PC-3 (cell line): ENCODE results near the gene REEP1. TPM values are rescaled to one million over a fixed set of nuclear protein-coding genes. Genes with fewer than 3 reads are reported as not detected.

Source experiments
- ATAC-seq: fragments of 200-7000 bp; cut with Tn5 transposase; 2 replicates; pipeline ENCODE4 v1.9.1; 2020; ENCODE audit warnings: mild to moderate bottlenecking, moderate library complexity
- BruUV-seq: library from RNA; stranded (reverse); fragments of 400-500 nt; replicated peaks from 2 replicates; lab custom pipeline; 2021; lab: Mats Ljungman, UMichigan
- CTCF ChIA-PET: fragments of 300-600 bp; sonication (Branson Sonifier 250); formaldehyde crosslinking; loops from one replicate; lab custom pipeline; 2022; ENCODE audit warnings: antibody characterized with exemption; lab: Charles Lee
- POLR2A ChIA-PET: fragments of 300-600 bp; sonication (Branson Sonifier 250); formaldehyde crosslinking; loops from one replicate; lab custom pipeline; 2022; ENCODE audit warnings: antibody characterized with exemption; ENCODE audit not compliant: unreplicated experiment; lab: Charles Lee
- DNase-seq: peaks from one replicate; pipeline ENCODE4 v3.0.0-alpha.2; 2015
- H2AFZ ChIP-seq: fragments of 300-600 bp; sonication (generic); 2 replicates; pipeline ENCODE4 v1.6.0; 2016; ENCODE audit warnings: antibody characterized with exemption, low read length
- H3F3A ChIP-seq: fragments of 300-600 bp; sonication (generic); one replicate; pipeline ENCODE4 v1.6.0; 2017; ENCODE audit warnings: antibody characterized with exemption, low read length, control low read depth, mild to moderate bottlenecking; ENCODE audit not compliant: unreplicated experiment
- H3K27ac ChIP-seq: fragments of 300-600 bp; sonication (generic); 2 replicates; pipeline ENCODE4 v1.5.1; 2016; ENCODE audit warnings: mild to moderate bottlenecking, low read length
- H3K27me3 ChIP-seq: fragments of 300-600 bp; sonication (generic); 2 replicates; pipeline ENCODE4 v1.6.1; 2016; ENCODE audit warnings: low read length, mixed read lengths
- H3K36me3 ChIP-seq: fragments of 300-600 bp; sonication (generic); 2 replicates; pipeline ENCODE4 v1.6.1; 2016; ENCODE audit warnings: low read depth, mixed run types, low read length, mixed read lengths
- H3K4me1 ChIP-seq: fragments of 300-600 bp; sonication (generic); 2 replicates; pipeline ENCODE4 v1.5.1; 2016; ENCODE audit warnings: low read length; ENCODE audit not compliant: insufficient read depth
- H3K4me2 ChIP-seq: fragments of 300-600 bp; sonication (generic); 2 replicates; pipeline ENCODE4 v1.6.0; 2016; ENCODE audit warnings: low read length
- H3K4me3 ChIP-seq: fragments of 300-600 bp; sonication (generic); 2 replicates; pipeline ENCODE4 v1.5.1; 2016; ENCODE audit warnings: mild to moderate bottlenecking, low read length, mixed read lengths
- H3K79me2 ChIP-seq: fragments of 300-600 bp; sonication (generic); 2 replicates; pipeline ENCODE4 v1.6.1; 2017; ENCODE audit warnings: low read length, mixed read lengths
- H3K9ac ChIP-seq: fragments of 300-600 bp; sonication (generic); 2 replicates; pipeline ENCODE4 v1.6.0; 2016; ENCODE audit warnings: mild to moderate bottlenecking, low read length
- H3K9me2 ChIP-seq: fragments of 300-600 bp; sonication (generic); replicated peaks from 2 replicates; pipeline ENCODE4 v1.6.1; 2016; ENCODE audit warnings: mixed run types, low read length, mixed read lengths
- H3K9me3 ChIP-seq: fragments of 300-600 bp; sonication (generic); 2 replicates; pipeline ENCODE4 v1.6.1; 2016; ENCODE audit warnings: low read length, mixed read lengths
- H4K20me1 ChIP-seq: fragments of 300-600 bp; sonication (generic); 2 replicates; pipeline ENCODE4 v1.6.1; 2016; ENCODE audit warnings: low read length, mixed read lengths
- CTCF ChIP-seq: fragments of 300-600 bp; sonication (generic); conservative IDR thresholded peaks from 2 replicates; pipeline ENCODE4 v1.5.1; 2017; ENCODE audit warnings: antibody characterized with exemption, low read depth, mild to moderate bottlenecking, low read length
- EZH2 ChIP-seq: fragments of 300-600 bp; sonication (generic); IDR thresholded peaks from one replicate; pipeline ENCODE4 v1.6.1; 2017; ENCODE audit warnings: antibody characterized with exemption, mild to moderate bottlenecking, low read length; ENCODE audit not compliant: unreplicated experiment
- EZH2phosphoT487 ChIP-seq: fragments of 300-600 bp; sonication (generic); IDR thresholded peaks from 2 replicates; pipeline ENCODE4 v1.6.1; 2018; ENCODE audit warnings: mild to moderate bottlenecking, antibody characterized with exemption, low read length, borderline replicate concordance
- intact Hi-C: fragments of 100-400 bp; cut with micrococcal nuclease; formaldehyde crosslinking; loops from 2 replicates; pipeline ENCODE4 v1.9.0; 2023
- total RNA-seq: library from RNA; depleted of rRNA; stranded (reverse); fragments of >200 nt; gene quantifications from 2 replicates; pipeline ENCODE4 v1.2.3, GENCODE V29; 2014

Gene REEP1
- total RNA-seq, 1 experiment from 2014 or later = not detected

GRCh38 chr2:86360776-86361175 lies 23.4 kb upstream of the REEP1 start:
- intact Hi-C loops = no loop called here
- Histone ChIP-seq H3F3A (no peaks in the 10 kb centered on the region), H3K9ac (no peak overlapping the region), H4K20me1 (no peaks in the 10 kb centered on the region), H3K4me3 (no peak overlapping the region), H3K36me3 (no peaks in the 10 kb centered on the region), H3K9me3 (no peaks in the 10 kb centered on the region), H3K27ac (no peak overlapping the region), H3K27me3 (peaks cover 12% of the 10 kb centered on the region; the same call in 1 of the 2 replicates), H3K4me1 (no peaks in the 10 kb centered on the region), H3K9me2 (no peaks in the 10 kb centered on the region), H3K4me2 (no peak overlapping the region), H3K79me2 (no peaks in the 10 kb centered on the region), H2AFZ (no peak overlapping the region)
- ATAC-seq (no peak), DNase-seq (no peak)
- CTCF ChIA-PET = no interaction called here
- POLR2A ChIA-PET = no interaction called here
- TF ChIP-seq EZH2phosphoT487 (no peak), EZH2 (no peak), CTCF (no peak)
- no TSS peak for BruUV-seq

- Histone ChIP-seq H3F3A (no peaks in the 10 kb centered on the region), H4K20me1 (no peaks in the 10 kb centered on the region), H3K36me3 (no peaks in the 10 kb centered on the region), H2AFZ (no peak overlapping the region), H3K27ac (no peak overlapping the region), H3K27me3 (peaks cover 21% of the 10 kb centered on the region; the same call in 1 of the 2 replicates), H3K9me2 (no peaks in the 10 kb centered on the region), H3K4me3 (no peak overlapping the region), H3K4me1 (no peaks in the 10 kb centered on the region), H3K9ac (no peak overlapping the region), H3K4me2 (no peak overlapping the region), H3K9me3 (no peaks in the 10 kb centered on the region), H3K79me2 (no peaks in the 10 kb centered on the region)
- BruUV-seq = no TSS peak
- TF ChIP-seq EZH2phosphoT487 = no peak
- no peak for TF ChIP-seq CTCF
- TF ChIP-seq EZH2 = no peak
- no peak for ATAC-seq
- POLR2A ChIA-PET = no interaction called here
- CTCF ChIA-PET = no interaction called here
- DNase-seq = no peak
- intact Hi-C loops = no loop called here
Measured at GRCh38 chr2:86358957-86359356, 21.5 kb upstream of the REEP1 start.

GRCh38 chr2:86357392-86357963 lies 20.1 kb upstream of the REEP1 start:
- H3K36me3 ChIP-seq = no peaks in the 10 kb centered on the region
- BruUV-seq = no TSS peak
- ChIA-PET CTCF (no interaction called here), POLR2A (no interaction called here)
- DNase-seq = no peak
- H3K9me3 ChIP-seq = no peaks in the 10 kb centered on the region
- H3K27ac ChIP-seq = no peak overlapping the region
- peaks cover 27% of the 10 kb centered on the region for H3K27me3 ChIP-seq
- no peaks in the 10 kb centered on the region for H3F3A ChIP-seq
- no peaks in the 10 kb centered on the region for H3K4me1 ChIP-seq
- no peak overlapping the region for H3K4me3 ChIP-seq
- H3K79me2 ChIP-seq = no peaks in the 10 kb centered on the region
- intact Hi-C loops = no loop called here
- no peak overlapping the region for H2AFZ ChIP-seq
- no peaks in the 10 kb centered on the region for H4K20me1 ChIP-seq
- H3K9me2 ChIP-seq = no peaks in the 10 kb centered on the region
- no peak for ATAC-seq
- TF ChIP-seq EZH2 = no peak
- TF ChIP-seq EZH2phosphoT487 = no peak
- no peak for TF ChIP-seq CTCF
- no peak overlapping the region for H3K9ac ChIP-seq
- H3K4me2 ChIP-seq = no peak overlapping the region
